Adipocyte (in vitro differentiated cells): ENCODE results near the gene EIF6.

Experiments
- DNase-seq: peaks from one replicate; pipeline ENCODE4 v3.0.0-alpha.2; 2015; ENCODE audit warnings: low read depth
- H3K27me3 ChIP-seq: replicated peaks from 2 replicates; pipeline ENCODE4 v1.7.0; 2013; ENCODE audit warnings: mild to moderate bottlenecking, low read length, moderate library complexity; ENCODE audit not compliant: control insufficient read depth, insufficient read depth
- H3K36me3 ChIP-seq: 2 replicates; pipeline ENCODE4 v1.7.0; 2013; ENCODE audit warnings: low read length, mild to moderate bottlenecking, moderate library complexity; ENCODE audit not compliant: control insufficient read depth, insufficient read depth, severe bottlenecking
- H3K4me1 ChIP-seq: 2 replicates; pipeline ENCODE4 v1.7.0; 2013; ENCODE audit warnings: mild to moderate bottlenecking, low read length, moderate library complexity; ENCODE audit not compliant: control insufficient read depth, insufficient read depth
- H3K4me3 ChIP-seq: 2 replicates; pipeline ENCODE4 v1.7.0; 2013; ENCODE audit warnings: mild to moderate bottlenecking, low read length, moderate library complexity
- H3K9ac ChIP-seq: 2 replicates; pipeline ENCODE4 v1.7.0; 2013; ENCODE audit warnings: mild to moderate bottlenecking, low read length, moderate library complexity
- H3K9me3 ChIP-seq: 2 replicates; pipeline ENCODE4 v1.7.0; 2013; ENCODE audit warnings: mild to moderate bottlenecking, low read length, moderate library complexity; ENCODE audit not compliant: control insufficient read depth

The EIF6 gene

GRCh38 chr20:35300469-35301262, 16.1 kb upstream of the EIF6 start:
- peaks cover 35% of the 10 kb centered on the region for H3K4me1 ChIP-seq
- no peak overlapping the region for H3K9ac ChIP-seq
- H3K36me3 ChIP-seq, result no peaks in the 10 kb centered on the region
- H3K27me3 ChIP-seq, result peaks cover 1% of the 10 kb centered on the region
- no peaks in the 10 kb centered on the region for H3K9me3 ChIP-seq
- no peak overlapping the region for H3K4me3 ChIP-seq
- no peak for DNase-seq

GRCh38 chr20:35299780-35300179, 15.2 kb upstream of the EIF6 start:
- no peaks in the 10 kb centered on the region for H3K9me3 ChIP-seq
- H3K9ac ChIP-seq, result no peak overlapping the region
- no peak overlapping the region for H3K4me3 ChIP-seq
- peaks cover 26% of the 10 kb centered on the region for H3K4me1 ChIP-seq
- no peak for DNase-seq
- no peaks in the 10 kb centered on the region for H3K36me3 ChIP-seq
- peaks cover 4% of the 10 kb centered on the region for H3K27me3 ChIP-seq

- Histone ChIP-seq H3K9me3 (no peaks in the 10 kb centered on the region), H3K4me3 (no peak overlapping the region), H3K27me3 (peaks cover 16% of the 10 kb centered on the region), H3K9ac (no peak overlapping the region), H3K4me1 (peaks cover 13% of the 10 kb centered on the region), H3K36me3 (no peaks in the 10 kb centered on the region)
- DNase-seq, result no peak
These were observed 13.7 kb upstream of the EIF6 start for GRCh38 chr20:35298264-35298663.

GRCh38 chr20:35297740-35298139, 13.2 kb upstream of the EIF6 start:
- no peaks in the 10 kb centered on the region for H3K36me3 ChIP-seq
- no peak for DNase-seq
- H3K9ac ChIP-seq, result no peak overlapping the region
- H3K9me3 ChIP-seq, result no peaks in the 10 kb centered on the region
- peaks cover 8% of the 10 kb centered on the region for H3K4me1 ChIP-seq
- no peak overlapping the region for H3K4me3 ChIP-seq
- H3K27me3 ChIP-seq, result peaks cover 22% of the 10 kb centered on the region

GRCh38 chr20:35297155-35297554, 12.6 kb upstream of the EIF6 start:
- DNase-seq, result no peak
- Histone ChIP-seq H3K4me3 (no peak overlapping the region), H3K9me3 (no peaks in the 10 kb centered on the region), H3K9ac (no peak overlapping the region), H3K4me1 (peaks cover 7% of the 10 kb centered on the region), H3K27me3 (peaks cover 24% of the 10 kb centered on the region), H3K36me3 (no peaks in the 10 kb centered on the region)

GRCh38 chr20:35296101-35296554, 11.6 kb upstream of the EIF6 start:
- Histone ChIP-seq H3K9me3 (no peaks in the 10 kb centered on the region), H3K4me1 (peaks cover 7% of the 10 kb centered on the region), H3K4me3 (no peak overlapping the region), H3K9ac (no peak overlapping the region), H3K27me3 (peaks cover 26% of the 10 kb centered on the region), H3K36me3 (no peaks in the 10 kb centered on the region)
- no peak for DNase-seq

GRCh38 chr20:35295674-35296073, 11.1 kb upstream of the EIF6 start:
- DNase-seq, result no peak
- H3K36me3 ChIP-seq, result no peaks in the 10 kb centered on the region
- peaks cover 27% of the 10 kb centered on the region for H3K27me3 ChIP-seq
- H3K4me1 ChIP-seq, result peaks cover 7% of the 10 kb centered on the region
- H3K4me3 ChIP-seq, result no peak overlapping the region
- H3K9me3 ChIP-seq, result no peaks in the 10 kb centered on the region
- H3K9ac ChIP-seq, result no peak overlapping the region

- DNase-seq, result no peak
- H3K4me3 ChIP-seq, result no peak overlapping the region
- no peaks in the 10 kb centered on the region for H3K36me3 ChIP-seq
- no peaks in the 10 kb centered on the region for H3K9me3 ChIP-seq
- H3K4me1 ChIP-seq, result peaks cover 7% of the 10 kb centered on the region
- no peak overlapping the region for H3K9ac ChIP-seq
- peaks cover 30% of the 10 kb centered on the region for H3K27me3 ChIP-seq
These were observed 10.5 kb upstream of the EIF6 start for GRCh38 chr20:35295058-35295457.

- Histone ChIP-seq H3K36me3 (no peaks in the 10 kb centered on the region), H3K9me3 (no peaks in the 10 kb centered on the region), H3K27me3 (peaks cover 30% of the 10 kb centered on the region), H3K9ac (no peak overlapping the region), H3K4me3 (no peak overlapping the region), H3K4me1 (peaks cover 7% of the 10 kb centered on the region)
- no peak for DNase-seq
These were observed 9.7 kb upstream of the EIF6 start for GRCh38 chr20:35294293-35294685.

- H3K27me3 ChIP-seq, result peaks cover 30% of the 10 kb centered on the region
- no peak for DNase-seq
These were observed 9.0 kb upstream of the EIF6 start for GRCh38 chr20:35293303-35294292.

More at GRCh38 chr20:35293303-35294292, 9.0 kb upstream of the EIF6 start:
- Histone ChIP-seq H3K9me3 (no peaks in the 10 kb centered on the region), H3K4me3 (no peak overlapping the region), H3K9ac (no peak overlapping the region), H3K36me3 (no peaks in the 10 kb centered on the region), H3K4me1 (peaks cover 7% of the 10 kb centered on the region)
